Hematopoietic multipotent progenitor cell treated with erythropoietin and hydrocortisone succinate and interleukin-3 and kit ligand, for 6 days (in vitro differentiated cells): ENCODE results near the gene HOATZ.
A peak's percentile ranks its signal among the peaks of the same experiment; 100 is the strongest.

Experiments
- DNase-seq: peaks from one replicate; pipeline ENCODE4 v3.0.0-alpha.2; 2015

HOATZ gene

DNA sequence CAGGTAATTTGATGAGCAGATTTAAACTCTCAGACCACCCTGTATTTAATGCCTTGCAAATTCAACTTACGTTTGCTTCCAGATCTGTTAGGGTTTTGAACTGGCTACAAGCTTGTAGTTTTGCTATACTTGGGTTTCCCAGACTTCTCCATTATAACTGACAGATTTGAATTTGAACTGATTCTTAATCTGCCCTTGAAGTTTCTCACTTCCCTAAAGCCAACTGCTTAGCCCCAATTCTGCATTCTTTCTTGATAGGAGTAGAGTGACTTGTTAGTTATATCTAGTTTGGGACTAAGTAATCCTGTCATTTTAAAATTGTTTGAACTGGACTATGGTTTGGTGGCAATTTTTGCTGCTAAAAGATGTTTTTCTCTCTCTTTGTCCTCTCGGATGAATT lies 35.7 kb downstream of the HOATZ start:
- no peak for DNase-seq

- DNase-seq = no peak
These were observed 40.0 kb downstream of the HOATZ start for GRCh38 chr11:111554532-111554931.

DNA sequence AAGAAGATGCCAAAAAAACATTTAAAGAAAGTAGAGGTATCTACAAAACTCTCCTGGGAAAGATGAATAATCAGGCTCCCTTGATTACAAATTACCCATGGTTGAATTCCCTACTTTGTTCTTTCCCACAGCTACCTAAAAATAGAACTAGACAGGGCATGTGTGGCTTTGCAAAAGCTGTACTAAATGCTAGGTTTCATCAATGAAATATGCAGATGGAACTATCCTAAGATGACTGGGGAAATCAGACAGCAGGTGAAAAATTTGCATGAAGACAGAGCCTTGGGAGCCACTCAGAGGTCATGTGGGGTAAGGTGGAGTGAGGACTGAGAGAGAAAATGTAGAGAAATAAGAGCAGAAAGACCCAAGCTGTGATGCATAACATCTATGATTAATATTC lies 40.7 kb downstream of the HOATZ start:
- no peak for DNase-seq

DNA sequence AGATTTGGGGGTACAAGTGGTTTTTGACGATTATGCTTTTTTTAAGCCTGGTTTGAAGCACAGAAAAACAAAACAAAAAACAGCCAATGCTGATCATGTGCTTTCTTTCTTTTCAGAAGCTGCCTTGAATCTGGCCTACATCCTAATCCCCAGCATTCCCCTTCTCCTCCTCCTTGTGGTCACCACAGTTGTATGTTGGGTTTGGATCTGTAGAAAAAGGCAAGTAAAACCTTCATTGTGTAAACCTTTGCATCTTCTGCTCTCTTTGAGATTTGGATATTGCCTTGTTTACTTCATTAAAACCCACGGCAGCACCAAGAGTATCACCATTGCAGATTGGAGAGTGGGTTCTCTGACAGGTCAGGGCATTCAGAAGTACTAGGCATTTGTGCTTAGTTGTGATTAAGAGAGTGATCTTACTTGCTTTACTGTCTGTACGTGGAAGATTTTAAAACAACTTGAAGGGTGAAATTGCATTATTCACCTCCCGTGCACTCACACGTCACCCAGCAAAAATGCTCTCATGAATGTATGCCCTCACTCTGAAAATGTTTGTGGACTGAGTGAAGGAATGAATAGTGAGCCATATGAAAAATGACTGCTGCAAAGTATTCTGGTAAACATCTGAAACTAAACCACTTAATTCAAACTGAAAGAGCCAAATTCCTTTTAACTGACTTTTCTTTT lies 43.0 kb downstream of the HOATZ start:
- DNase-seq = no peak

DNA sequence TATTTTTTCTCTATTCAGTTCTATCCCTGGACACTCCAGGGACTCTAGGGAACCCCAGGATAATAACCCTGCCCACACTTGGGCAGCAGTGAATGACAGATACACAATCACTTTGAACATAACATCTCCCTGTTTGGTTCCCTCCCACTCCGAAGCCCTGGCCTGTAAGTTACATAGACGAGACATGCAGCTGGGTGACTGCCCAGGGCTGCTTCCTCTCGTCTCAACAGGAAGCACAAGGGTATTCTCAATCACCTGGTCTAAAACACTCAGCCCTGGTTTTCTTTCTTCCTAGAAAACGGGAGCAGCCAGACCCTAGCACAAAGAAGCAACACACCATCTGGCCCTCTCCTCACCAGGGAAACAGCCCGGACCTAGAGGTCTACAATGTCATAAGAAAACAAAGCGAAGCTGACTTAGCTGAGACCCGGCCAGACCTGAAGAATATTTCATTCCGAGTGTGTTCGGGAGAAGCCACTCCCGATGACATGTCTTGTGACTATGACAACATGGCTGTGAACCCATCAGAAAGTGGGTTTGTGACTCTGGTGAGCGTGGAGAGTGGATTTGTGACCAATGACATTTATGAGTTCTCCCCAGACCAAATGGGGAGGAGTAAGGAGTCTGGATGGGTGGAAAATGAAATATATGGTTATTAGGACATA lies 45.4 kb downstream of the HOATZ start:
- DNase-seq = no peak

- no peak for DNase-seq
These were observed 46.2 kb downstream of the HOATZ start for GRCh38 chr11:111560800-111561199.

- no peak for DNase-seq
These were observed 46.7 kb downstream of the HOATZ start for GRCh38 chr11:111561306-111561705.

DNA sequence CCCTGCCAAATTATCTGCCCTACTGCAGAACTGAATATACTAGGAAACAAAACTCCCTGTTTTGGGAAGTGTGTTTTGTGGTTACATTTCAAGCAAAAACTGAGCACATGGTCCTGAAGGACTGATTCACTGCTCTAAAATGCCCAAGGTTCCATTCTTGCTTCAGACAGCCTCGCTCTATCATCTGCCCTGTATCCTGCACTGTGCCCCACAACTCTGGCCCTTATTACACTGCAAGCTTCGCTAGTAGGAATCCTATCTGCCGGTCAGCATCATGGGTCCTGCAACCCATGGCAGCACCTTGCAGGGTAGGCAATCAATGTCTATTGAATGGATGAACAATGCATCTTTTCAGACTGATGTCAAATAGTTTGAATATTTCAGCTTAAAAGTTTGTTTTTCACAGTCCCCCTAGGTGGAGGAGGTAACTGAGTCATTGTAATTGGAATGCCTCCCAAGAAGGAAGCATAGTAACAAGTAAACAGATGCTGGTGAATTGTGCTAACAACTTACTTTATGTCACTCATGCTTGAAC lies 47.3 kb downstream of the HOATZ start:
- DNase-seq = no peak

- no peak for DNase-seq
These were observed 48.3 kb downstream of the HOATZ start for GRCh38 chr11:111562692-111563389.

- peak; percentile 82 for DNase-seq
These were observed 50.6 kb downstream of the HOATZ start for GRCh38 chr11:111565114-111565720.

DNA sequence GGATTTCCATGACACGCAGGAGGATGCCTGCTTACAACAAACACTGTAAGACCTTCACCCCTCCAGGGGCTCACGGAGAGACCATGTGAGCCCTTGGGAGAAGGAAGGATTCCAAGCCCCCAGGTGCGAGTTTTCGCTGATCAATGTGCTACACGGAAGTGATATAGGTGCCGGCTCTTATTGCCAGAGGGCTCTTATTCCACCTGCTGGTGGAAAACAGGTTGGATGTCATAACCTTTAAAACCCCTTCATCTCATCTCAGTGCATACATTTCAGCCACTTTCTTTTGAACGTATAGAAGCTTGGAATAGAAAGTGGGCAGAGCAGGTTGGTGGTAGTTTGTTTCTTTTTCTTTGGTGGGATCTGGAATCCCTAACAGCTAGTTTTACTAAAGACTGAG lies 51.7 kb downstream of the HOATZ start:
- DNase-seq = no peak

DNA sequence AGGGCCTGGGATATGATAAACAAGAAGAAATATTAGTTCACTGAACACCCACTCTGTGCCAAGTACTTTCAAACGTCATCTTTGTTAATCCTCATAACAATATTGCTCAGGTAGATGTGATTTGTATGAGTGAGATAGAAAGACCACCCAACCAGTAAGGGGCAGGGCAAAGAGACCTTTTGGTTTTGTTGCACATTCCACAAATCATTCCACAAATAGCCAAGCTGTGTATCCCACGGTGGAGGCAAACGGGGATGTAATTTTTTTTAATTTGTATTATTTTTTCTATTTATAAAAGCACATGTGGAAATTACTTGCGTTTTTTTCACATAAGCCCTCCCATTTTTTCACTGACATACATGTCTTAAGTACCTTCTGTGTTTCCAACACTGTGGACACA lies 54.9 kb downstream of the HOATZ start:
- no peak for DNase-seq

- no peak for DNase-seq
These were observed 56.2 kb downstream of the HOATZ start for GRCh38 chr11:111570796-111571195.

- DNase-seq = no peak
These were observed 57.4 kb downstream of the HOATZ start for GRCh38 chr11:111571829-111572501.

DNA sequence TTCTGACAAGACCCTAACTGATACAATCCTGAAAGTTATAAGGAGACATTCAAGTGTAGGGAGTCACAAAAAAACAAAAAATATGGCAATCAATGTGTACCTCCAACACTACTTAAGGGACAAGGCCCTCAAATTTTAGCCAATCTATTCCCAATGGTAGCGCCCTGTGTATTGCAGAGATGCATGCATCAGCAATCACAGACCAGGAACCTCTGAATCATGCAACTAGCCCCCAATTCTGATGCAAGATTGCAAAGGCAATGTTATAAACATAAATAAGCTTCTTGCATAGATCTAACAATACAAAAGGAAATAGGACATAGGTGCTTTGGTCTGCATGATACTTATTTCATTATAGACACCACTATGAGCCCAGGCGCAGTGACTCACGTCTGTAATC lies 58.0 kb downstream of the HOATZ start:
- no peak for DNase-seq

DNA sequence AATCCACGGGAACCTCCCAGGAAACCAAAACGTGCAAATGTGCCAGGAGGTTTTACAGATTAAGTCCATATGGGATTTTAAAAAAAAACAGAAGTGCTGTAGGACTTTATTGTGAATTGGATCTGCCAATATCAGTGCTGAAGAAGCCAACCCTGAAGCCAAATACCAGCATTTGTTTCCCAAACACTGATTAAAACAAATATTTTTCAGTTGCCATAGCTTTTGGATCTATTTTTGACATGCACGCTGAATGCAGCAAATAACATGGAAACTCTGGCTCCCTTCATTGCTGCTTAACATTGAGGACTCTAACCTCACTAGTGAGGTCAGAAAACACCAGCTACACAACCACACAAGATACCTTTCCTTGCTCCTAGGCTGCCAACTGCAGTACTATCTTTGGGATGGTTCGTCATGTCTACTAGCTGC lies 59.3 kb downstream of the HOATZ start:
- no peak for DNase-seq

GRCh38 chr11:111574373-111575225 lies 60.0 kb downstream of the HOATZ start:
- DNase-seq = peak; percentile 48

DNA sequence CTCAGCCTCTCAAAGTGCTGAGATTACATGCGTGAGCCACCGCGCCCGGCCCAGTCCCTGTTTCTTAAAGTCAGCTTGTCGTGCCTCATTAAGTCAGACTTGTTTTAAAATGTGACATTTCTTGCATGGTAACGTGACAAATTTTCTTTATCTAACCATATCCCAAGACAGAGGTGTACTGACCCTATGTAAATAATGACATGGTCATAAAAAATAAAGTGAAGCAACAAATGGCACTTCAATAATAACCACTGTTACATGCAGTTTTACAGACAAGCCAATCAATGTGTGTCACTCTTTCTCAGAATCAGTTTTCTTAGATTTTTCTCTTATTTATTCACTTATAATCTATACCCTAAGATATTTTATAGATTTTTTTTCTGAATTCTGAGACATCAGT lies 61.2 kb downstream of the HOATZ start:
- no peak for DNase-seq

DNA sequence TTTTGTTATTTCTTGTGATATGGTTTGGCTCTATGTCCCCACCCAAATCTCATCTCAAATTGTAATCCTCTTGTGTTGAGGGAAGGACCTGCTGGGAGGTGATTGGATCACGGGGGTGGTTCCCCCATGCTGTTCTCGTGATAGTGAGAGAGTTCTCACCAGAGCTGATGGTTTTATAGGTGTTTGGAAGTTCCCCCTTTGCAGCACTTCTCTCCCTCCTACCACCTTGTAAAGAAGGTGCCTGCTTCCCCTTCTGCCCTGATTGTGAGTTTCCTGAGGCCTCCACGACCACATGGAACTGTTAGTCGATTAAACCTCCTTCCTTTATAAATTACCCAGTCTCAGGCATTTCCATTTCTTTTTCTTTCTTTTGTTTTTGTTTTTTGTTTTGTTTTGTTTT lies 63.2 kb downstream of the HOATZ start:
- DNase-seq = no peak

DNA sequence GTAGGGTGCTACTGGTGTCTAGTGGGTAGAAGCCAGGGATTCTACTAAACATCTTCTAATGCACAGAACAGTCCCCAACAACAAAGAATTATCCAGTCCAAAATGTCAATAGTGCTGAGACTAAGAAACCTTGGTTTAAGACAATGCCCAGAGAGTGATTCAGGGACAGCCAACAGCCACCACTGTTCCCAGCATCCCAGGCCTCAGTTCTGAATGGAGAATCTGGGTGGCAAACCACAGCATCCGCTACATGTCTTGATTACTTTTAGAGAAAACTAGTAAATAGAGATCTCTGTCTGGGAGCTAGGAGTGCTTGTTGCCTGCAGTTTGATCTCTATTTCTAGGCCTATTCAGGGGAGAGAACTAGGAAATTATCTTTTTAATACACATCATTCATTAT lies 66.8 kb downstream of the HOATZ start:
- no peak for DNase-seq

DNA sequence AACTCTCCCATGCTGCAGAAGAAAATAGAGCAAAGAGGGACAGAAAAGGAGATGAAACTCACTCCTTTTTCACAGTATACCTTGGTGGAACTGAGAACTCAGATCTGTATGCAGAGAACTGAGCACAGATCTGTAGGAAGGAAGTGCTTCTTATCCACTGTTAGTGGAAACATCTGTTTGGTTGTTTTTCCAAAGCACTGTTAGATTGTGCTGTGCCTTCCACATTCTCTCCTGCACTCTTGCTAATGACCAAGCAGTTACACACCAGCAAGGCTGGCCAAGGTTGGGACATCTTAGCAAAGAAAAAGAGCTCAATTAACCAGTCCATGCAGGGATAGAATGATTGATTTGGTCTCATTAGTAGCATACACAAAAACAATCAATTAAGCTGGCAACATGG lies 67.6 kb downstream of the HOATZ start:
- peak; percentile 37 for DNase-seq

GRCh38 chr11:111582881-111583280 lies 68.3 kb downstream of the HOATZ start:
- DNase-seq = no peak
